Activated CD4-positive, alpha-beta T cell treated with anti-CD3 and anti-CD28 coated beads for 24 hours (primary cell): ENCODE results near the gene RIPK4.

Experiments
- DNase-seq, 2 donors: peaks; one replicate each; pipeline ENCODE4 v3.0.0-alpha.2; 2020; ENCODE audit warnings: low read depth in 2 of 2

Gene RIPK4

DNA sequence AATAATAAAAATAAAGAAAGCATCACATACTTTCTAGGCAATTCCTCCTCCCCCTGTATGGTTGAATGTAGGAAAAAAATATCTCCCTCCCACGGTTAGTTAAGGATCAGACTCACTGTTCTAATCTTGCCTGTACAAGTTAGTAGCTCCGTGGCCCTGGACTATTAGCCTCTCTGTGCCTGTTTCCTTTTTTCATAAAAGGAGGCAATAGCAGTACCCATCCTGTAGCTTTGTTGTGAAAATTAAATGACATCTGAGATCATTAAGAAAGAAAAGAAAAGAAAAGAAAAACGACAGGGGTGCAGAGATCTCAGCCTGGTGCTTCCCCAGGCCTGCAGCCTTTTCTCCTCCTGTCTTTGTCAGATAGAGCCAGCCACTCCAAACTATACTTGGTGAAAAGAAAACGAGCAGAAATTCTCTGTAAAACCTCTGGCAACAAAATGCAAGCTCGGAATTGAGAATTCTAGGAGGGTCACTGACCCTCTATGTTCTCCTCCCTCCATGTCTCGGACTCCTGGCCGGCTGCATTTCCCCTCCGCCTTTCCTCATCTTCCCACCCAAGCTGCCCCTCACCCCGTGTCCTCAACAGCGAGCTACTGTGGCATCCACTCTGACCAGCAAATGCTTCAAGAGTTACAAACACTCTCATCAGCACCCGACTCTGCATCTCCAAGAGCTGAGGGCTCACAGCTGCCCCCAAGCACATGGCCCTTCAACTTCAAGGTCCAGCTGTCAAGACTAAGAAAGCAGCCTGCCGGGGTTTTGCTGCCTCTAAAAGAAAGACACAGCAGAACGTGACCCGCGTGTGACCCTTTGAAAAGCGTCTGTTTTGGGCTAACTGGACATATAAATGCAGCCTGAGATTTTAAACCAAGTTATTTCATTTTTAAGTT lies 13.6 kb downstream of the RIPK4 start:
- no peak for DNase-seq

DNA sequence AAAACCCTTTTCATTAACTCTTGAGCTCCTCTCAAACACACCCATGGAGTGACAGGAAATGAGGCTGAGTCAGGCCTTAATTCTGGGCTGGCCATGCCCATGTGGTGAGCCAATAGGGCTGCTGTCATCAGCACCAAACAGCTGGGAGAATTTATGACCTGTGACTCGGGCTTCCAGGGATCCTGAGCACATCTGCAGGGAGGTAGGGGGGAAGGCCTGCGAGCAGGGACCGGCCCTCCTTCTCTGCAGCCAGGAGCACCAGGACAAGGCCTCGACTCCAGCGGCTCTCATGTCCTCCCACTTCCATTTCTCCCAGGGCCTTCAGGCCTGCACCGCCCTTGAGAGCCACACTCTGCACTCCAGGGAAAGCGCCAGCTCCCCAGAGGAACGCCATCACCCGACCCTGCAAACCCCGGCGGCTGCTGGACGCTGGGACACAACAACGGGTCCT lies 14.6 kb downstream of the RIPK4 start:
- DNase-seq, result no peak

DNA sequence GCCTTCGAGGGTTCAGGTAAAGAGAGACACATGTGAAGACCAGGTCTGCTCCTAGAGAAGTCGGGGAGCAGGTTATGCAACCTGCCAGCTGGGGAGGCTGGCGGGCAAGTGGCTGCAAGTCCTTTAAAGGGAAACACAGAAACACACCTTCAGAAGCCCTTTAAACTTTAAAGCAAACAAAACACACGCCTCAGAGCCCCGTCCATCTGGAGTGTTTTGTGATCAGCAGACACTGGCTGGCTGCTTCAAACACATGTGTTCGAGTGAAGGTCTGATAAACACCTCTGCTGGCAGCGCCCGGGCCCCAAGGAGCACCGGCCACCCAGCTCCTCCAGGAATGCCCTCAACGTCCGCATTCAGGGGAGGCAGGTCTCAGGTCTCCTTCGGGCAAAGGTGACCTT lies 15.2 kb downstream of the RIPK4 start:
- no peak for DNase-seq

DNA sequence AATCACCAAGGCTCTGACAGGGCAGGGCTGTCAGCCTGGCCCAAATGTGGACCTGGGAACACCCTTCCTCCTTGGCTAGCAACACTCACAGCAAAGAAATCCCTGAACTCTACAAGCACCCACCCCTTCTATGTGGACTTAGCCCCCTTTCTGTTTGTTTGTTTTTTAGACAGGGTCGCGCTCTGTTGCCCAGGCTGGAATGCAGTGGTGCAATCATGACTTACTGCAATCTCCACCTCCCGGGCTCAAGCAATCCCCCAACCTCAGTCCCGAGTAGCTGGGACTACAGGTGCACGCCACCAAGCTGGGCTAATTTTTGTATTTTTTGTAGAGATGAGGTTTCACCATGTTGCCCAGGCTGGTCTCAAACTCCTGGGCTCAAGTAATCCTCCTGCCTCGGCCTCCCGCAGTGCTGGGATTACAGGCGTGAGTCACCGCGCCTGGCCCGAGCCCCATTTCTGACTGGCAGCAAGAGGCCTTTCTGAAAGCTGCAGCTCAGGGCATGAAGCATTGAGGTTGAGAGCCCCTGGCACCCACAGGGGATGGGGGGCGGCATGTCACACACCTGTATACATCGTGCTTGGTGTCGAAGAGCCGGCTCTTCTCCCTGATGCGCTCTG lies 16.2 kb downstream of the RIPK4 start:
- no peak for DNase-seq

DNA sequence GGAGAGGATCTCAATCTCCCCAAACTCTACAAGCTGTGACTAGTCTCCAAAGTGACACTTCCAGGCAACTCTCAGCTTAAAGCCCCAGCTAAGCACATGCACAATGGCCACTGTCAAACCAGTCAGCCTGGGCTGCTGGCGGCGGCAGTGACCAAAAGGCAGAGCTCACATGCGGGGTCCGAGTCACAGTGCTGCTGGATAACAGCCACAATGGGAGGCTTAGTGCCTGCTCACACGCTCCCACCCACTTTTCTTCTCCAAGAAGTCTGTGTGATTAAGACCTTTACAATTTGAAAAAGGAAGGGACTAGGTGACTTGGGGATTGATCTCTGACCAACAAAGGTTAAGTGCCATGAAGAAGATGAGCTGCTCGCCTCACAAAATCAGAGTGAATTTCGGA lies 16.8 kb downstream of the RIPK4 start:
- DNase-seq, result no peak

DNA sequence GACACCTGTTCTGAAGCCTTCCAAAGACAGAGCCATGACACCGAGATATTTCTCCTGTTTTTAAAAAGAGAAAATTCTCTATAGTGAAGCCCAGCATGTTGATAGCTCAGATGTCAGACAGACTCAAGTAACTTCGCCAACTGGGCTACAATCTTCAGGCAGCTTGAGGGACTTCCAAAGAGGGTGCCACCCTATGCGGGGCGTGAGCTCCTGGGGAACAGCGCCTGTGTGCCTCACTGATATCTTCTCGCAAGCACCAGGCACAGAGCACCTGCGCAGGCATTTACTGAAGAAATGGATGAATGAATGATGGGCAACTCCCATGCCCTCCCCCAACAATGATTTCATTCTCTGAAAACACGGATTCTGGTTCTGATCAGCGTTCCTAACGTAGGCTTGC lies 17.6 kb downstream of the RIPK4 start:
- DNase-seq, result no peak

DNA sequence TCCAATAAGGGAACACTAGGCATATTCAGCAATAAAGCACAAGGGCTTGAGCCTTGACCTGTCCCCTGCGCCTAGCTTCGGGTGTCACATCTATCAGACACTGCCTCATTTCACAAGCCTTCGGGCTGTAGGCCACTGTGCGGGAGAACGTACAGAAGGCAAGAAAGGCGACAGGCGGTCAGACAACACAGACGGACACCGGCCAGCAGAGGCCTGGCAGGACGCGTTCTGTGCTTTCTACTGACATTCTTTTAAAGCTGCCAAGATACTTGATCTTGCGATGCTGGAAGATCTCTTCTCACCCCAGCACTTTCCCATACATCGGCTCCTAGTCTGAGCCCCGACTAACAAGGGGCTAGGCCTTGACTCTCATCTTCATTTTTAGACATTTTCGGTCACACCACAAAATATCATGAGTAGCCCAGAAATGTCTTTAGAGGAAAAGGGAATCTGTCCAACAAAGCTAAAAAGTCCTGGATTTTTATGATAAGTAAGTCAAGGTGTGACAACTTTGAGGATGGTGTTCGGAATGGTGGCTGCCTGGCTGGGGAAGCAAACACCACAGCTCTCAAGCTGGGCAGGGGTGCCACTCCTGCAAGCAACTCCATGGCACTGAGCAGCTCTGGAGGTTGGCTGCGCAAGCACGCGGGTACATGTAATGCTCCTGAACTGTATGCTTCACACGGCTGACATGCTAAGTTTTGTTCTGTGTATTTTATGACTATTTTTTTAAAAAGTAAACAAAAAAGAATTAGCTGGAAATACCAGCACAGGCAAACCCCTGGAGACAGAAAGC lies 18.7 kb downstream of the RIPK4 start:
- no peak for DNase-seq

DNA sequence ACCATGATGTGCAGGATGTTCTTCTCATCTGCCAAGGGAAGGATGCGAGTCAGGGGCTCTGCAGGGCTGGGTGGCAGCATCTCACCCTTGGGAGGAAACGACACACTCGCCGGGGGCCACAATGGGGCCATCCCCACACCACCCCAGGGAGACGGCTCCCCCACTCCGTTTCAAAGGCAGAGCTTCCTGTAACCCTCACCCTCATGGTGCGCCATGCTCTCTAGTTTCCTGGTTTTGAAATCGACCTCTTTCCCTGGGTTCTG lies 20.2 kb downstream of the RIPK4 start:
- no peak for DNase-seq

DNA sequence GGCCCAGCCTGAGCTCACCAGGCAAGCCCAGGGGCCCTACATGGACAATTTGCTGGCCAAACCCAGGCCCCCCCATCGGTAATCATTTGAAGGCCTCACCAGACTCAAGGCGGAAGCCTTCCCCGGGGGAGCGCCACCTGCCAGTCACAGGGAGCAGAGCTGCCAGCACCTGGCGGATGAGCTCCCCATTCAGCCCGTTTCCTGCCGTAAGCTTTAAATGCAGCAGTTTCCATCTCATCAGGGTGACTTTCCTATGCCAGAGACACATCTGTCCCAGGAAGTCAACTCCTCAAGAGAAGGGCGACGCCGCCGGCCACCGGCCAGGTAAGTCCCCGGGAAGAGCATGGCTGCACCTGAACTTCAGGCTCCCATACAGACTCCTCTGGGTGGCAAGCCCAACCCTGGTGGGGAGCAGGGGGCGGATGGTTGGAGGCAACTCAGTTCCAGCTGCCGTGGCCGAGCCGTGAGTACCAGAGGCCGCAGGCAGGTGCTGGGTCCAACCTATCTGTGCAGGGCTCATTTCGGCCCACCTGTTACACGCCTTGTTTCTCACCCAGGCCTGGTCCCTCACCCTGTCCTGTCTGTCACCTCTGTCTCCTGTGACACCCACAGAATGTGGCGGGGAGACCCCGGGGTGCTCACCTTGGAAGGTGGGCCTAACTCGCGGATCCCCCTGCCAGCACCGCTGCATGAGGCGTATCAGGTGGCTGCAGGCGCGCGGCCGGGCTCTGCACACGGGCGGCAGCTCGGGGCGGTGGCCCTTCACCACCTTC lies 20.7 kb downstream of the RIPK4 start:
- DNase-seq, result no peak

DNA sequence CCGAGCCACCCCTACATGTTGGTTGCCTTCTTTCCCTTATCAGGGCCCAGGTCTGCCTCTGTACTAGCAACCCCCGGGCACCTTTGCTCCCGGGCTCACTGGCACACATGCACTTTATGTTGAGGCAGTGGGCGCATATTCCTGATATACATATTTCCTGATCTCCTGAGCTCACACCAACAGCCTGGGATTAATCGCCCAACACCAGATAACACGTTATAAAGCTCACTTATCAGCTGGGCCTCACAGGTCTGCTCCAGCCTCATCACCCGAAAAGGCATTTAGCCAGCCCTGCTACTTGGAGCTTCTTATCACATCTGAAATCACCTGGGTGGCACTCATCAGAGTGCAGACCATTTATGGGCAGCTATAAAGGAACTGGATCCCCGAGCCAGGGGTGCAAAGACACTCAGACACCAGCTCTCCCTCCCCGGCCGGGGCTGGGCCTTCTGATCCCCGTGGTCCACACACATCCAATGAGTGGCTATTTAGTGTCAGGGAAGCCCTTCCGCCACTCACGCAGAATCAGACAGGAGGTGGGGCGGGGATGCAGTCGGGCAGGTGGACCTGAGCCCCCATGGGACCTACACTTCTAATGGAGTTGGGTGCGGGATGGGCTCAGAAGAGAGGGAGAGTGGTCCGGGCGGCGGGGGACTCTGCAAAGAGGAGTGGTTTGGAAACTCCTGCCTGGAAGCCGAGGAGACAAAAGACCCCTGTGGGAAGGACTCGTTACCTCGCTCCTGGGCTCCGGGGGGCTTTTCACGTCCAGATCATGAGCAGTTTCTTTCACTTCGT lies 21.6 kb downstream of the RIPK4 start:
- DNase-seq, result no peak

DNA sequence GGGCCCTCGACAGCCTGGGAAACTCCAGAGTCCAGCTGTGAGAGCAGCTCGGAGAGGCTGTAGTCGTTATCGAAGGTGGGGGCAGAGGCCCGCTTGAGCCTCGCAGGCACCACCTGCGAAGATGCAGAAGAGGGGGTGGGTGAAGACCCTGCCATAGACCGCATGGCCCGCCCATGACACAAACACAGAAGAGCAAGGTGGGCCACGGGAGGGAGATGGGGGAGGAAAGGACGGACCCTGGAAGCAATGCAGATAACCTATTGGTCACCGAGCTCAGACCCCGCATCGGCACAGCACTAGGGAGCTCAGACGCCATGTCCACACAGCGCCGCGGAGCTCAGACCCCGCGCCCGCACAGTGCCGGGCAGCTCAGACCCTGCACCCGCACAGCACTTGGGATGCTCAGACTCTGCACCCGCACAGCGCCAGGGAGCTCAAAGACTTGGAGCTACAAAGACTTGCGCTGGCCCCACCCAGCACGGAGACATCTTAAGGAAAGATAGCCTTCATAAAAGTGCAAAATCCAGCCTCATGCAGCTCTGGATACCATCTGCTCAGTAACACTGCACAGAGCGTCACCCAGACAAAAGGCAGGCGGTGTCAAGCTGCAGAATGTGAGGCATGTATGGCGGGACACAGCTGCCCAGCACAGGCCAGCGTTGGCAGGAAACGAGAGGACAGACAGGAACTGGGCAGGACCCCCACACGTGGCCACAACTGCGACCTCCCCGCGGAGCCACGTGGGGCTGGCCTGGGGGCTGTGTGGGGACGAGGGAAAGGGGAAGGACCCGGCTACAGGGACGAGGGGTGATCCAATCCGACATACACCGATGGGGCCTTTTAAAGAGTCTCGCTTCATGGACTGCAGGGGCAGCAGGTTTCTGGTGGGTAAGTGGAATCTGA lies 22.6 kb downstream of the RIPK4 start:
- no peak for DNase-seq

DNA sequence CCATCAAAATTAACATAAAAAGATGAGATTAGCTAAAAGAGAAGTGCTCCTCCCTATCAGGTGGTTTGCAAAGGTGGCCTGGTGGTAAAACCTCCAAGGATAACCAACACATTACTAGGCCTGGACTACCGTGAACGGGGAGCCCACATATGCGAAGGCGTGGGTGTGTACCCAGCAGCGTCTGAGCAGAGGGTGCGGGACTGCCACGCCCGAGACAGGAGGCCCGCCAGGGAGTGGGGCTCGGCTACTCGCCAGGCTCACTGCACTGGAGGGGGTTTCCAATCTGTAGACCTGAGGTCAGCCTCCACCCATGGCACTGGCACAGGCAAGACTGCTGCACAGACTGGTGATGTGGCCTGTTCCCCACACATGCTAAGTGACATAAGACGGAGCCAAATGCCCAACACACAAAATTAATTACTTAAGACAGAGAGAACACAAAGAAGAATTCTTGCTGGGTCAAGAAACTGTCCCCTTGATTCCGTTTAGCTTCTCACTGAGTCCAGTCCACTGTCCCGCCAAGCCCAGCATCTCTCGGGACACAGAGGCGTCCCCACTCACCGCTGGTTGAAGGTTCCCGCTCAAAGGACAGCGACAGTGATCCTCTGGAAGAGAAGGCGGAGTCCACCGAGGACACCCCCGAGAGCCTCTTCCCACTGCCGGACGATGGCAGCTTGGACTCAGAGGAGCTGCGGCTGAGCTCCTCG lies 23.4 kb downstream of the RIPK4 start:
- no peak for DNase-seq

DNA sequence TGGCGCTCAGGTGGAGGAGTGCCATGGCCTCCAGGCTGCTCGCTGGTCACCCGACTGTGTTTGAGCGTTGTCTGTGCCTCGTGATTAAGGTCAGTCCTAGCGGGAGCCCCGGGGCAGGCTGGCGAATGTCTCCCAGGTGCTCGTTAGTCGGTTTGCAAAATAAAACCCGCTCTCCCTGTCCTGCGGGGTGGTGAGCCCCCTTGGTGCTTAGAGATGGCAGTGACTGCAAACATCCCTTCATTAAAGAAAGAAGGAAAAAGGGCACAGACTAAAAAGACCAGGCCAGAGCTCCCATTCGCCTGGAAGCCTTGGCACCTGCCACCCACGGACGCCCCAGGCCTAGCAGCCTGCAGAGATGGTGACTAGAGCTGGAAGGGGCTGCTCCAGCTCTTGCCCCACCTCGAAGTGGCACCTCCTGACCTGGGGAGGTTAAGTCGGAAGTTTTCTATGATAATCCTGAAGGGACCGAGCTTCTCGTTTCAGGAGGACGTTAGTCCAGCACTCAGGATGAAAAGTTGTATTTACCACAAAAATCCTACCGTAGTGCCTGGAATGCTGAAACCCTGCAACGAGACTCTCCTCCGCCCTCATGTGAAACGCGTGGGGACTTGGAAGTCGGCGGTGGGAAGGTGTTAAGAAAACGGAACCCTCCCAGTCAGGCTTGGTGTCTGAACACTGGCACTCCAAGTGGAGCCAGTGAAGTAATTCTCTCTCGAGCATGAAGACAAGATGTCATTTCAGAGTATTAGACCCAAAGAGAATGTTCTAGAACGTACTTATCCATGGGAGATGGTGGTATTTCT lies 24.6 kb downstream of the RIPK4 start:
- DNase-seq, result no peak

DNA sequence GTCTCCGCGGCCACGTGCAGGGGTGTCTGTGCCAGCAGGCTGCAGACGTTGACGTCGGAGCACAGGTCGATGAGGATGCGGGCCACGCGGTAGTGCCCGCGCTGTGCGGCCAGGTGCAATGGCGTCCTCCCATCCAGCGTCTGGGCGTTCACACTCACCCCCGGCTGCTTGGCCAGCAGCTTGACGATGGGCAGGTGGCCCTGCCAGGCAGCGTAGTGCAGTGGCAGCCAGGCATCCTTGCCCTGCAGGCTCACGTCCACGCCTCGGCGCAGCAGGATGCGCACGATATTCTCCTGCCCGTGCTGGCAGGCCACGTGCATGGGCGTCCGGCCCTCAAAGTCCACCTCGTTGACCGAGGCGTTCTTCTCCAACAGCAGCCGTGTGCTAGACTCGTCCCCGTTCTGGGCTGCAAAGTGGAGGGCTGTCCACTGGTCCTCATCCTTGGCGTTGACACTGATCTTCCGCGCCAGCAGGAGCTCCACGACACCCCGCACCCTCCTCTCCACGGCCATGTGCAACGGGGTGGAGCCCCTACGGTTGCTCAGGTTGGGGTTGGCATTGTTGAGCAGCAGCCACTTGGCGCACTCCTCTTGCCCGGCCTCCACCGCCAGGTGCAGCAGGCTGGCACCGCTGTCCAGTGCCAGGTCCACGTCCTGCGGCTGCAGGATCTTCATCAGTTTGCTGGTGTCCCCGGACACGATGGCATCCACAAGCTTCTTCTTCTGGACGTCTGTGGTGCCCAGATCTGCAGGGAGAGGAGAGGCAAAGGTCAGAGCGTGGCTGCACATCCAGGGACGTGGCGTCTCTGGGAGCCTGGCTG lies 25.4 kb downstream of the RIPK4 start:
- DNase-seq, result no peak

DNA sequence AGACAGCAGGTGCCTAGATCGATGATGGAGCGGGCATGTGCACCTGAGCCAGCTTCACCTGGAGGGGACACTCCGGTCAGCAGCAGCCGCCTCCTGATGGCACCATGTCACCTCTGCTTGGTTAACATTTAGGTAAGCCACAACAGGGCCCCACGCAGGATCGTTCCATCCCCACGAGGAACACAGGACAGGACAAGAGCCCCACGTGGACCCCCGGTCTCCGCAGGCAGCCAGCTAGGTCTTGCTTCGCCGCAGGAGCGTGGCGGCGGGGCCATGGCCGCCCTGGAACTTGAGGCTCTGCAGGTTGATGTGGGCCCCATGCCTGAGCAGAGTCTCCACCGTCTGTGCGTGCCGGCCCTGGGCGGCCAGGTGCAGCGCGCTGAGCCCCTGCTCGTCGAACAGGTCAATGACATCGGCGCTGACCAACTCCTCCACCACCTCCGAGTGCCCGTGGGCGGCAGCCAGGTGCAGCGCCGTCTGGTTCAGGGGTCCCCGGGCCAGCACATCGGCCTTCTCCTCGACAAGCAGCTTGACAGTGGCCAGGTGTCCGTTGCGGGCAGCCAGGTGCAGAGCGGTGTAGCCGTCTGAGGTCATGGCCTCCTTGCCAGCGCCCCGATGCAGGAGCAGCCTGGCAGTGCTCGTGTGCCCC lies 26.1 kb downstream of the RIPK4 start:
- no peak for DNase-seq

DNA sequence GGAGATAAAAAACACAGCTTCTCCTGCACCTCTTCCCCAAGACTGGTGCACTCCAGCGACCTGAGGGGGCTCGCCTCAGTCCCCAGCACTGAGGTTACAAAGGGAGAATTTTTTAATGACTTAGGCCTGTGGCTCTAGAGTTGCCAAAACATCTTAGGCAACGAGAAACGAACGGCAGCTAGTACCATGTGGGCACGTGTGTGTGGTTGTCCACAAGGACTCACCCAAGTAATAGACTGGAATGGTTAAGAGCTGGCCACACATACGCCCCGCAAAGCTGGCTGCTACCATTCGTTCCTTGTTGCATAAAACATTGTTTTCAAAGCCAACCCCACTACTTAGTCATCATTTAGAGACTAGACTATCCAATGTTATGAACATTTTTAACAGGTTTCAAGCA lies 26.9 kb downstream of the RIPK4 start:
- no peak for DNase-seq

DNA sequence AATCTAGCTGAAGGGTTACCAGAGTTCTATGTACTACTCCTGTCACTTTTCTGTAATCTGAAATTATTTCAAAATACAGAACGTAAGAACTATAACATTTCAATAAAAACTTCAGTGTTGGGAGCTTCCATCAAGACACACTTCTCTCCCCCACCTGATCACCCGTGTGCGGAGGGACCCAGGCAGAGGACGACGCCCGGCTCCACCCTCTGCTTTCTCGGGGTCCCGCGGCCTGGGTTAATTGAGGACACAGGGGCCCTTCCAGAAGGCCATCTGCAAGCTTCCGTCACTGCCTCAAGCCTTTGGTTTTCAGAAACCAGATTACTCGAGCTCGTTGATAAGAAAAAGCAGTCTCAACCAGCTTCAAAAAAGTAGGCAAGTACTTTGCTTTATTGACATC lies 27.8 kb downstream of the RIPK4 start:
- no peak for DNase-seq
